Omental fat pad (tissue), 4 donors: ENCODE data around the gene SMR3A. TPM values are rescaled to one million over a fixed set of nuclear protein-coding genes. Genes with fewer than 3 reads are reported as not detected.

Experiments used
- total RNA-seq, 4 donors: library from RNA; depleted of rRNA; stranded (reverse); fragments of >200 nt; gene quantifications; one replicate each; pipeline ENCODE4 v1.1.0, GENCODE V29; 2016

The SMR3A gene
- total RNA-seq, 4 donors from 2014 or later: not detected

Other genes starting within 250 kb of the SMR3A start
- not detected for gene PRR27, start 206.5 kb upstream of the SMR3A start, total RNA-seq
- gene ODAM, start 165.0 kb upstream of the SMR3A start, total RNA-seq: not detected
- not detected for gene FDCSP, start 134.6 kb upstream of the SMR3A start, total RNA-seq
- not detected for gene CSN3, start 118.2 kb upstream of the SMR3A start, total RNA-seq
- not detected for gene CABS1, start 25.8 kb upstream of the SMR3A start, total RNA-seq
- gene SMR3B, start 22.4 kb downstream of the SMR3A start, total RNA-seq: not detected
- not detected for gene OPRPN, start 37.2 kb downstream of the SMR3A start, total RNA-seq
- gene MUC7, start 111.4 kb downstream of the SMR3A start, total RNA-seq: not detected
- not detected for gene AMTN, start 157.8 kb downstream of the SMR3A start, total RNA-seq
- gene AMBN, start 231.5 kb downstream of the SMR3A start, total RNA-seq: not detected